SK-N-MC (cell line): Measurements from ENCODE around the gene MMS19.

Experiments
- DNase-seq: peaks from one replicate; pipeline ENCODE4 v3.0.0-alpha.2; 2011; ENCODE audit warnings: low read depth, low spot score
- H3K27ac ChIP-seq: fragments of 200-600 bp; sonication (generic); 2 replicates; pipeline ENCODE4 v1.5.1; 2016; ENCODE audit warnings: mixed run types
- H3K36me3 ChIP-seq: fragments of 200-600 bp; sonication (generic); 2 replicates; pipeline ENCODE4 v1.6.1; 2017; ENCODE audit warnings: antibody characterized with exemption, low read length, mixed read lengths; ENCODE audit not compliant: insufficient read depth
- H3K4me3 ChIP-seq: fragments of 200-600 bp; sonication (generic); 2 replicates; pipeline ENCODE4 v1.5.1; 2016
- H3K9ac ChIP-seq: fragments of 200-600 bp; sonication (generic); 2 replicates; pipeline ENCODE4 v1.8.0; 2017; ENCODE audit warnings: mixed run types, mixed read lengths; ENCODE audit not compliant: insufficient read length
- H3K9me3 ChIP-seq: fragments of 200-600 bp; sonication (generic); 2 replicates; pipeline ENCODE4 v1.6.1; 2017; ENCODE audit warnings: low read depth, mild to moderate bottlenecking, antibody characterized with exemption, low read length, moderate library complexity, mixed read lengths
- EZH2 ChIP-seq: fragments of 200-600 bp; sonication (generic); IDR thresholded peaks from one replicate; pipeline ENCODE4 v1.6.1; 2017; ENCODE audit warnings: antibody characterized with exemption
- FOXP2 ChIP-seq: optimal IDR thresholded peaks from 2 replicates; pipeline ENCODE3; 2011; ENCODE audit warnings: mild to moderate bottlenecking, moderate library complexity; ENCODE audit not compliant: insufficient read depth; ENCODE audit errors: extremely low read length, control extremely low read depth
- POLR2AphosphoS5 ChIP-seq: IDR thresholded peaks from 2 replicates; pipeline ENCODE4 v1.6.1; 2012; ENCODE audit warnings: mild to moderate bottlenecking, low read depth, low read length, borderline replicate concordance

The MMS19 gene

DNA sequence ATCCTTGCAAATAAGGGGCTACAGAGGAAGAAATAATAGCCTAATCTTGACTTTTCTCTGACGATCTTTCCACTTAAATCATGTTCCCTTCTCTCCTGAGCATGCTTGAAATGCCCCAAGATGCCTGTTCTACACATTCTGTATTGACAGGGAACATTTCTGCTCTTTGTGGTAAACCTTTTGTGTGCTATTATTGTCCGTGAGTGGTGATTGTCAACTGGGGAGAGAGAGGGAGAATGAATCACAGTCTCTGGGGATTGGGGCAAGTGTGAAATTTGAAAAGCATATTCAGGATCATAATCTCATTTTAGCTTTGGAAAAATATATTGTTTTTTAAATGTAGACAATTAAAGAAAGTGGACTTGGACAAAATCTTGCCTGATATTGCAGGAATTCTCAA is 21.1 kb upstream of the MMS19 start:
- Histone ChIP-seq H3K4me3 (no peak overlapping the region), H3K9ac (no peak overlapping the region), H3K9me3 (no peaks in the 10 kb centered on the region), H3K36me3 (no peaks in the 10 kb centered on the region), H3K27ac (no peak overlapping the region)
- TF ChIP-seq POLR2AphosphoS5 (no peak), FOXP2 (no peak), EZH2 (no peak)
- DNase-seq, result no peak

DNA sequence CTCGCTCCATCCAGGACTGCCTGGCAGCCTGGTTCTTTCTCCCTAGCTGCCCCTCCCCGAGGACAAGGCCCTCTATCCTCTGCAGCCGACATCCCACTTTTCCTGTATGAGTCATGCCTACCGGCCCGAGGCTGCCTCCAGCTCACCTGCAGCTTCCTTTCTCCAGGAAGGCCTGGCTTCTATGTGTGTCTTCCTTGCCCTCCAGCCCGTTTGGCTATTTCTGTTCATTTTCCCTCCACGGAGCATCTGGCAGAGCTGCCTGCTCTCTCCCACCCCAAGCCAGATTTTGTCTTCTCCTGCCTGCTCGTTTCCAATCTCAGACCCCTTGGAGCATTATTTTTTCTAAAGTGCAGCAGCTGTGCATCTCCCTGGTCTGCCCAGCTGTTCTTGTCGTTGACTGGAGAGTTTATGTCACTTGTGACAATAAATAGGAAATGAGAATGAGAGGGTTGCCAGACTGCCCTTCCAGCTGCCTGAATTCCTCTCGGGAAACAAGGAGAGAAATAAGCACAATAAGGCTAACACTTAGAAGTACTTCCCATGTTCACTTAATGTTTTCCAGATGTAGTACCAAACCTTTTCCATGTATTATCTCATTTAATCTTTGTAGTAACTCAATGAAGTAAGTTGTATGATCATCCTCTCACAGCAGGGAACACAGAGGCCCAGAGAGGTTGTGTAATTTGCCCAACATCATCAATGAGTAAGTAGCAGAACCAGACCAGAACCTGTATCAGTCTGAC is 20.2 kb upstream of the MMS19 start:
- H3K9me3 ChIP-seq, result no peaks in the 10 kb centered on the region
- no peak for DNase-seq
- no peak overlapping the region for H3K9ac ChIP-seq
- no peaks in the 10 kb centered on the region for H3K36me3 ChIP-seq
- H3K4me3 ChIP-seq, result no peak overlapping the region
- no peak overlapping the region for H3K27ac ChIP-seq
- TF ChIP-seq FOXP2, result no peak
- TF ChIP-seq EZH2, result no peak
- no peak for TF ChIP-seq POLR2AphosphoS5

DNA sequence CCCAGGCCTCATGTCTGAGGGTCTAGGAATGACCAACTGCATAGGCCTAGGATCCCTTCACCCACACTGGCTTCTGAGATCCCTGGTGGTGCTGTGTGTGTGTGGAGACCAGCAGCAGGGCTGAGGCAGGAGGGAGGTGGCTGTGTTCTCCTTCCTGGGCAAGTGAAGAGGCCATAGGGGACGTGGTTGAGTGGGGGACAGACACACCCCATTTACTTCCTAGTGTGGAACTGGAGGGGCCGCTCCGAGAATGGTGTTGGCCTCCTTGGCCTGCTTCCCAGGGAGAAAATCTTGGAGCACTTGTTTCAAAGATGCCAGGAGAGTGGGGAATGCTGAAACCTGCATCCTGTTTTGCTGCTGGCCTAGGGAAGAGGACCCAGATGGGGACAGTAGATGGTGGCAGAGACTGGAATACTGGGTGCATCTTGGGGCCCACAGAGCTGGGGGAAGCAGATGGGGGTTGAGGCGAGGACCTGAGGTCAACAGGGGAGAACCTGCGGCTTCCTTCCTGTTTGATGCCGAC is 19.6 kb upstream of the MMS19 start:
- Histone ChIP-seq H3K9me3 (no peaks in the 10 kb centered on the region), H3K9ac (no peak overlapping the region), H3K36me3 (no peaks in the 10 kb centered on the region), H3K27ac (no peak overlapping the region), H3K4me3 (no peak overlapping the region)
- TF ChIP-seq FOXP2, result no peak
- TF ChIP-seq EZH2, result no peak
- no peak for TF ChIP-seq POLR2AphosphoS5
- DNase-seq, result no peak

DNA sequence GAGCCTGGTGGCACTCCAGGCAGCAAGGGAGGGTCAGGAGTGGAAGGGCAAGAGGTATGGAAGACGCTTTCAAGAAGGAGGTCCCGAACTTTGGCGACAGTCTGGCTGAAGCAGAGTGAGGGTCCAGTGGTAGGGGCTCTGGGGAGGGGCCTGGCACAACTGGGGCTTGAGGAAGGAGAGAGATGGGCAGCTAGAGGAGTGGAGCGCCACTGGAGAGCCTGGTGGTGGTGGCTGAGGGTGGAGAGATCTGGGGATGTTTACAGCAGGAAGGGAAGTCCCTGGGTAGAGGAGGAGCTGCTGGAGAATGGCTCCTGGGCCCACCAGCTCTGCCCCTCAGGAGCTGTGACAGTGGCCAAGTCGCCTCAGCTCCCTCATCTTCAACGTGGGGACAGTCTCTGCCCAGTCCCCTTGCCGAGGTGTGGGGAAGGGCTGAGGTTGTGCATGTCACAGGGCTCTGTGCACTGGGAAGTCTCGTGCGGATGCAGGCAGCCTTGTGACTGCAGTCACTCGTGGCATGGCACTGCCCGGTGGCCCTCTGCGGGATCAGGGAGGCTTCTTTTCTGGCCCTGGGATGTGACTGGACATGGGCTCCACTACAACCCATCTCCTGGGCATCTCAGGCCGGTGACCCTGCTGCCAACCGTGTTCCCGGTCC is 19.0 kb upstream of the MMS19 start:
- TF ChIP-seq POLR2AphosphoS5 (no peak), FOXP2 (no peak), EZH2 (no peak)
- no peak overlapping the region for H3K27ac ChIP-seq

DNA sequence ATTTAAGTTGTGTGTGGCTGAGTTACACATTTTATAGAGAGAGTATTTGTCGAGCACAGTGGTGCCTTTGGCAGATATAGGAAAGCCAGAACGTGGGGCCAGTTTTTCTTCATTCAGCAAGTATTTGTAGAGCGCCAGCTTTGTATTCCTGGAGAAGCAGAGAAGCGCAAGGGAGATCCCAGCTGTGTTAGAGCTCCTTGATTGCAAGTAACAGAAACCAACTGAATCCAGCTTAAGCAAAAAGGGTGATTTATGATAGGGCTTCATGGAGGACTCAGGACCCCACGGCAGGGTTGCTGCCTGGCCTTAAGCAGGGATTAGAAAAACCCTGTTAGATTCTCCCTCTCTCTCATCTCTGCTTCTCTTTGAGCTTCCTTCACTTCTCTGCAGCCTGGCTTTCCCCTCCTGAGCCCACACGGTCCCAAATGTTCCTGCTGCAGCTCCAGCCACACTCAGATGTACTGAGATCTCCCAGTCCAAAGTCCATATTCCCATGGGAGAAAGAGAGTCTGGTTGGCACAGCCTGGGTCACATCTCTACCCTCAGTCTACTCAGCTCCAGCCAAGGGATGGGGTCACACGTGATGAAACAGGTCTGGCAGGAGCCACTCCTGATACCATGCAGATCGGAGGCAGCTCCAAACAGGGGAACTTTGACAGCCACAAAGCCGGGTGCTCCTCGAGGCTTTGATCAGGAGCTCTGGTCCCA is 17.2 kb upstream of the MMS19 start:
- Histone ChIP-seq H3K4me3 (no peak overlapping the region), H3K27ac (no peak overlapping the region), H3K36me3 (no peaks in the 10 kb centered on the region), H3K9ac (no peak overlapping the region), H3K9me3 (no peaks in the 10 kb centered on the region)
- DNase-seq, result no peak
- TF ChIP-seq EZH2, result no peak

More for the DNA sequence above, 19.0 kb upstream of the MMS19 start:
- no peaks in the 10 kb centered on the region for H3K36me3 ChIP-seq
- H3K4me3 ChIP-seq, result no peak overlapping the region
- H3K9ac ChIP-seq, result no peak overlapping the region
- H3K9me3 ChIP-seq, result no peaks in the 10 kb centered on the region
- DNase-seq, result no peak

DNA sequence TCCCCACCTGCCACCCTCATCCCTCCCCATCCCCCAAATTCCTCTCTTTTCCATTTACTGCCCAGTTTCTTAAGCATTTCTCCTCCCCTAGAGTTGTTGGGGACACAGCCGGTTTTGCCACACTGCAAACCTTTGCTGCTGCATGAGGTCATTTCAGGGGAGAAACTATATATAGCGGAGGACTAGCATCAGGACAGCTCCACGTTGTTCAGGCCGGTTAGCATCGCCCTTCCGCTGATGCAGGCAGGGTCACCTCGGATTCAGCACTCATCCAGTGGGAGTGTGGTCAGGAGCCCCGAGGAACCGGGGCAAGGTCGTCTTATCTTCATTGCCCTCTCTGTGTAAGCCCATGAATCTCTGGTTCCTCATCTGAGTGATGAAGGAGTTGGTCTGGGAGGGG is 16.1 kb upstream of the MMS19 start:
- H3K4me3 ChIP-seq, result no peak overlapping the region
- no peak for DNase-seq
- no peak overlapping the region for H3K27ac ChIP-seq
- H3K36me3 ChIP-seq, result no peaks in the 10 kb centered on the region
- no peaks in the 10 kb centered on the region for H3K9me3 ChIP-seq
- TF ChIP-seq FOXP2 (no peak), POLR2AphosphoS5 (no peak), EZH2 (no peak)
- H3K9ac ChIP-seq, result no peak overlapping the region

DNA sequence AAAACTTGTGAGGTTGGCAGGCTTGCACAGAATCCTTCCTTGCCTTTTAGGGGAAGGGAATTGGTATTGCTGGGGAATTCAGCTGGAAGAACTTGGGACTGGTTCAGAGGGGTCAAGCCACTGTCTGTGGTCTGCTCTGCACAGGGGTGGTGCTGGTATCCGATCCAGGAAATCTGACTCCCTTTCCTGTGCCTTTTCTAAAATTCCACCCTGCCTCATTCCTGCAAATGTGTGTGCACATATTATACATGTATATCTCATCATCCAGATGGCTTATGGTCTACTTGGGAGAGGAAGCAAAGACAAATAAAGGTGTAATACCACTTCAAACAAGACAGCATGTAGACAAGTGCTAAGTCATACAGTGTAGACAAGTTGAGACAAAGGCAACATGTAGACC is 14.8 kb upstream of the MMS19 start:
- DNase-seq, result no peak
- H3K27ac ChIP-seq, result no peak overlapping the region
- TF ChIP-seq EZH2 (no peak), FOXP2 (no peak), POLR2AphosphoS5 (no peak)

DNA sequence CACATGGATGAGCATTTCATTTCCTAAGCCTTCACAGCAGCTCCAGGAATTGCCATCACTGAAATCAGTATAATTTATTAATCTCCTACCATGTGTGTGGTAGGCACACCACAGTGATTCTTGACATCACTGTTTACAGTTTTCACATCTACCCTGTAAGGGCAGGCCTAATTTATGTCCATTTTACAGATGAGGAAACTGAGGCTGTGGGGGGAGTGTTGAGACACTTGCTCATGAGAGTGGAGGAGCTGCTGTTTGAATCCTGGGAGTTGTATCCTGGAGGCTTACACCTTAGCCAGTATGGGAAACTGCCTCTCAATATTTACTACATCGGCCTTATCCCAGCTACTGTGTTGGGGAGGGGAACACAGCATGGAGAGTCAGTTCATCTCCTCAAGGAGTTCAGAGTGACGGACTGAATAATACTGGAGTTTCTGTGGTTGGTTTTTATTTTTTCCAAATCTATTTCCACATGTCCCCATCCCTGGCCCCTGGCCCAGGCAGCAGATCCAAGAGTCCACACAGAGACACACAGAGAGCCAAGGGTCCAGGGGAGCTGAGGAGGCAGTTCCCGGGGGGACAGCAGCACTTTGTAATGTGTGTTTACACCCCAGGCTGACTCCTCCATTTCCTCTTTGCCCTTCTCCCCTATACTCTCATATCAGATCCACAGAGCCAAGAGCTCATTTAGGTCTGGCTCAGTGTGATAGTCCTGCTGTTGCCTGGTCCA is 13.7 kb upstream of the MMS19 start:
- Histone ChIP-seq H3K36me3 (no peaks in the 10 kb centered on the region), H3K9me3 (no peaks in the 10 kb centered on the region), H3K27ac (no peak overlapping the region), H3K9ac (no peak overlapping the region), H3K4me3 (no peak overlapping the region)
- no peak for TF ChIP-seq EZH2
- TF ChIP-seq FOXP2, result no peak
- no peak for TF ChIP-seq POLR2AphosphoS5
- no peak for DNase-seq

More for the DNA sequence above, 14.8 kb upstream of the MMS19 start:
- Histone ChIP-seq H3K9ac (no peak overlapping the region), H3K4me3 (no peak overlapping the region), H3K9me3 (no peaks in the 10 kb centered on the region), H3K36me3 (no peaks in the 10 kb centered on the region)

DNA sequence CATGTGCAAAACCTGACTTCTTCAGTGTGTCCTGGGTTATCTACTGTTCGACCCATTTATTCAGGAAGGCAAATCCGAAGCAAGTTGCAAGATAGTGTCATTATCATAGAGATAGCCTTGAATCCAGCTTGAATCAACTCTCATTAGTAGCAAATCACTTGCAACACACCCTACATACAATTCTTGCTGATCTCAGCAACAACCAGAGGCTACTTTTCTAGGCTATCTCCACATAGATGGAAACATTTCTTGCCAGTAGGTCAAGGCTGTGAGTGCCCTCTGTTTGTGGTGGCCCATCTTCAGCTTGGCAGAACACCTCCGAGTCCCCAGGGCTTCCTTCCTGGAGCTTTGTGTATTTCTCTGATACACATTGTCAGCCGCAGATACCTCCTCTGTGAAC is 12.5 kb upstream of the MMS19 start:
- Histone ChIP-seq H3K9ac (no peak overlapping the region), H3K4me3 (no peak overlapping the region), H3K27ac (no peak overlapping the region), H3K9me3 (no peaks in the 10 kb centered on the region), H3K36me3 (no peaks in the 10 kb centered on the region)
- TF ChIP-seq EZH2 (no peak), POLR2AphosphoS5 (no peak), FOXP2 (no peak)
- no peak for DNase-seq
